Measurements from ENCODE around the gene WDR7. TPM values are rescaled to one million over a fixed set of nuclear protein-coding genes. Genes with fewer than 3 reads are reported as not detected.

WDR7 gene
- total RNA-seq, 1 donor from 2014 or later = 67.3 TPM

- Histone ChIP-seq H3K27ac (ENCODE audit: low read depth, low read length) (peak within 1 kb of the TSS; percentile 99), H3K4me3 (ENCODE audit: low read length in 3 of 3) (peak within 1 kb of the TSS; percentile 91 to 94 (median 94)), H3K36me3 (ENCODE audit: control insufficient read depth in 3 of 3, insufficient read depth in 3 of 3, low read length in 3 of 3) (no peaks in the 10 kb centered on the region), H3K27me3 (ENCODE audit: control insufficient read depth in 3 of 3, insufficient read depth in 3 of 3, low read length in 3 of 3) (no peaks in the 10 kb centered on the region), H3K4me1 (ENCODE audit: control insufficient read depth in 3 of 3, insufficient read depth in 3 of 3, low read length in 3 of 3) (peaks cover 8 to 19% (median 11%) of the 10 kb centered on the region in 3 donors), H3K9ac (ENCODE audit: low read depth in 1 of 3, low read length in 3 of 3) (peak within 1 kb of the TSS; percentile 98 to 100 (median 99)), H3K9me3 (ENCODE audit: control insufficient read depth in 3 of 3, low read length in 3 of 3) (no peaks in the 10 kb centered on the region)
Measured at GRCh38 chr18:56638232-56639103, 12.7 kb upstream of the WDR7 start, which contains the start of gene TXNL1. Gene TXNL1 (minus strand): TSS chr18:56638592. CDS start chr18:56638440, 152 bp downstream.

GRCh38 chr18:56639104-56639381 lies 12.1 kb upstream of the WDR7 start:
- no peaks in the 10 kb centered on the region for H3K36me3 ChIP-seq (ENCODE audit: control insufficient read depth in 3 of 3, insufficient read depth in 3 of 3, low read length in 3 of 3)
- peaks cover 8 to 19% (median 11%) of the 10 kb centered on the region in 3 donors for H3K4me1 ChIP-seq (ENCODE audit: control insufficient read depth in 3 of 3, insufficient read depth in 3 of 3, low read length in 3 of 3)
- H3K9me3 ChIP-seq (ENCODE audit: control insufficient read depth in 3 of 3, low read length in 3 of 3) = no peaks in the 10 kb centered on the region
- peak overlapping the region; percentile 24 to 76 (median 74) for H3K9ac ChIP-seq (ENCODE audit: low read depth in 1 of 3, low read length in 3 of 3)
- H3K27ac ChIP-seq (ENCODE audit: low read depth, low read length) = peak overlapping the region; percentile 99
- no peaks in the 10 kb centered on the region for H3K27me3 ChIP-seq (ENCODE audit: control insufficient read depth in 3 of 3, insufficient read depth in 3 of 3, low read length in 3 of 3)
- peak overlapping the region; percentile 73 to 77 (median 73) for H3K4me3 ChIP-seq (ENCODE audit: low read length in 3 of 3)

- no peaks in the 10 kb centered on the region for H3K36me3 ChIP-seq (ENCODE audit: control insufficient read depth in 3 of 3, insufficient read depth in 3 of 3, low read length in 3 of 3)
- no peaks in the 10 kb centered on the region for H3K9me3 ChIP-seq (ENCODE audit: control insufficient read depth in 3 of 3, low read length in 3 of 3)
- peaks cover 8 to 19% (median 11%) of the 10 kb centered on the region in 3 donors for H3K4me1 ChIP-seq (ENCODE audit: control insufficient read depth in 3 of 3, insufficient read depth in 3 of 3, low read length in 3 of 3)
- H3K9ac ChIP-seq (ENCODE audit: low read depth in 1 of 3, low read length in 3 of 3) = no peak overlapping the region
- no peaks in the 10 kb centered on the region for H3K27me3 ChIP-seq (ENCODE audit: control insufficient read depth in 3 of 3, insufficient read depth in 3 of 3, low read length in 3 of 3)
- H3K27ac ChIP-seq (ENCODE audit: low read depth, low read length) = peak overlapping the region; percentile 99
- H3K4me3 ChIP-seq (ENCODE audit: low read length in 3 of 3) = peak overlapping the region in 1 of 3 donors; percentile 73
Measured at GRCh38 chr18:56639571-56639970, 11.6 kb upstream of the WDR7 start.

GRCh38 chr18:56641714-56642337 lies 9.3 kb upstream of the WDR7 start:
- H3K4me1 ChIP-seq (ENCODE audit: control insufficient read depth in 3 of 3, insufficient read depth in 3 of 3, low read length in 3 of 3) = peaks cover 0 to 4% (median 3%) of the 10 kb centered on the region in 3 donors
- no peak overlapping the region for H3K4me3 ChIP-seq (ENCODE audit: low read length in 3 of 3)
- H3K36me3 ChIP-seq (ENCODE audit: control insufficient read depth in 3 of 3, insufficient read depth in 3 of 3, low read length in 3 of 3) = peaks cover 0 to under 1% (median 0%) of the 10 kb centered on the region in 3 donors
- no peaks in the 10 kb centered on the region for H3K27me3 ChIP-seq (ENCODE audit: control insufficient read depth in 3 of 3, insufficient read depth in 3 of 3, low read length in 3 of 3)
- H3K9ac ChIP-seq (ENCODE audit: low read depth in 1 of 3, low read length in 3 of 3) = no peak overlapping the region
- H3K9me3 ChIP-seq (ENCODE audit: control insufficient read depth in 3 of 3, low read length in 3 of 3) = no peaks in the 10 kb centered on the region
- no peak overlapping the region for H3K27ac ChIP-seq (ENCODE audit: low read depth, low read length)

GRCh38 chr18:56643381-56643780 lies 7.8 kb upstream of the WDR7 start:
- no peak overlapping the region for H3K27ac ChIP-seq (ENCODE audit: low read depth, low read length)
- H3K9me3 ChIP-seq (ENCODE audit: control insufficient read depth in 3 of 3, low read length in 3 of 3) = no peaks in the 10 kb centered on the region
- H3K9ac ChIP-seq (ENCODE audit: low read depth in 1 of 3, low read length in 3 of 3) = no peak overlapping the region
- H3K4me1 ChIP-seq (ENCODE audit: control insufficient read depth in 3 of 3, insufficient read depth in 3 of 3, low read length in 3 of 3) = peaks cover 0 to 4% (median 3%) of the 10 kb centered on the region in 3 donors
- H3K27me3 ChIP-seq (ENCODE audit: control insufficient read depth in 3 of 3, insufficient read depth in 3 of 3, low read length in 3 of 3) = no peaks in the 10 kb centered on the region
- no peak overlapping the region for H3K4me3 ChIP-seq (ENCODE audit: low read length in 3 of 3)
- H3K36me3 ChIP-seq (ENCODE audit: control insufficient read depth in 3 of 3, insufficient read depth in 3 of 3, low read length in 3 of 3) = peaks cover 0 to 4% (median 0%) of the 10 kb centered on the region in 3 donors

- Histone ChIP-seq H3K27me3 (ENCODE audit: control insufficient read depth in 3 of 3, insufficient read depth in 3 of 3, low read length in 3 of 3) (no peaks in the 10 kb centered on the region), H3K36me3 (ENCODE audit: control insufficient read depth in 3 of 3, insufficient read depth in 3 of 3, low read length in 3 of 3) (peaks cover 0 to 4% (median 0%) of the 10 kb centered on the region in 3 donors), H3K4me3 (ENCODE audit: low read length in 3 of 3) (no peak overlapping the region), H3K27ac (ENCODE audit: low read depth, low read length) (no peak overlapping the region), H3K9ac (ENCODE audit: low read depth in 1 of 3, low read length in 3 of 3) (no peak overlapping the region), H3K4me1 (ENCODE audit: control insufficient read depth in 3 of 3, insufficient read depth in 3 of 3, low read length in 3 of 3) (no peaks in the 10 kb centered on the region), H3K9me3 (ENCODE audit: control insufficient read depth in 3 of 3, low read length in 3 of 3) (no peaks in the 10 kb centered on the region)
Measured at GRCh38 chr18:56645415-56646016, 5.6 kb upstream of the WDR7 start.

GRCh38 chr18:56647071-56647470 lies 4.1 kb upstream of the WDR7 start:
- Histone ChIP-seq H3K9ac (ENCODE audit: low read depth in 1 of 3, low read length in 3 of 3) (no peak overlapping the region), H3K4me1 (ENCODE audit: control insufficient read depth in 3 of 3, insufficient read depth in 3 of 3, low read length in 3 of 3) (peaks cover 0 to 8% (median 8%) of the 10 kb centered on the region in 3 donors), H3K27me3 (ENCODE audit: control insufficient read depth in 3 of 3, insufficient read depth in 3 of 3, low read length in 3 of 3) (no peaks in the 10 kb centered on the region), H3K9me3 (ENCODE audit: control insufficient read depth in 3 of 3, low read length in 3 of 3) (no peaks in the 10 kb centered on the region), H3K4me3 (ENCODE audit: low read length in 3 of 3) (no peak overlapping the region), H3K27ac (ENCODE audit: low read depth, low read length) (no peak overlapping the region), H3K36me3 (ENCODE audit: control insufficient read depth in 3 of 3, insufficient read depth in 3 of 3, low read length in 3 of 3) (peaks cover 0 to 4% (median 0%) of the 10 kb centered on the region in 3 donors)

- no peak overlapping the region for H3K9ac ChIP-seq (ENCODE audit: low read depth in 1 of 3, low read length in 3 of 3)
- H3K9me3 ChIP-seq (ENCODE audit: control insufficient read depth in 3 of 3, low read length in 3 of 3) = no peaks in the 10 kb centered on the region
- H3K27ac ChIP-seq (ENCODE audit: low read depth, low read length) = no peak overlapping the region
- no peaks in the 10 kb centered on the region for H3K27me3 ChIP-seq (ENCODE audit: control insufficient read depth in 3 of 3, insufficient read depth in 3 of 3, low read length in 3 of 3)
- peaks cover 0 to 12% (median 10%) of the 10 kb centered on the region in 3 donors for H3K4me1 ChIP-seq (ENCODE audit: control insufficient read depth in 3 of 3, insufficient read depth in 3 of 3, low read length in 3 of 3)
- no peak overlapping the region for H3K4me3 ChIP-seq (ENCODE audit: low read length in 3 of 3)
- peaks cover 0 to 4% (median 0%) of the 10 kb centered on the region in 3 donors for H3K36me3 ChIP-seq (ENCODE audit: control insufficient read depth in 3 of 3, insufficient read depth in 3 of 3, low read length in 3 of 3)
Measured at GRCh38 chr18:56647951-56648893, 2.9 kb upstream of the WDR7 start.

- H3K4me3 ChIP-seq (ENCODE audit: low read length in 3 of 3) = no peak overlapping the region
- H3K9me3 ChIP-seq (ENCODE audit: control insufficient read depth in 3 of 3, low read length in 3 of 3) = no peaks in the 10 kb centered on the region
- peaks cover 0 to 12% (median 10%) of the 10 kb centered on the region in 3 donors for H3K4me1 ChIP-seq (ENCODE audit: control insufficient read depth in 3 of 3, insufficient read depth in 3 of 3, low read length in 3 of 3)
- H3K27me3 ChIP-seq (ENCODE audit: control insufficient read depth in 3 of 3, insufficient read depth in 3 of 3, low read length in 3 of 3) = no peaks in the 10 kb centered on the region
- H3K36me3 ChIP-seq (ENCODE audit: control insufficient read depth in 3 of 3, insufficient read depth in 3 of 3, low read length in 3 of 3) = peaks cover 0 to 4% (median 0%) of the 10 kb centered on the region in 3 donors
- no peak overlapping the region for H3K27ac ChIP-seq (ENCODE audit: low read depth, low read length)
- no peak overlapping the region for H3K9ac ChIP-seq (ENCODE audit: low read depth in 1 of 3, low read length in 3 of 3)
Measured at GRCh38 chr18:56649996-56650395, 1.2 kb upstream of the WDR7 start.
